DOHH2 (cell line): Measurements from ENCODE around the gene PRRG3.

Experiments used
- H3F3A ChIP-seq: fragments of 200-600 bp; sonication (generic), shearing (Covaris generic); 2 replicates; pipeline ENCODE4 v1.6.0; 2016; ENCODE audit warnings: antibody characterized with exemption, mild to moderate bottlenecking; ENCODE audit not compliant: control insufficient read depth, insufficient read depth
- H3K27ac ChIP-seq: fragments of 200-600 bp; sonication (generic); 2 replicates; pipeline ENCODE4 v1.5.1; 2014; ENCODE audit warnings: low read depth, mild to moderate bottlenecking, low read length, moderate library complexity
- H3K27me3 ChIP-seq: fragments of 200-600 bp; sonication (generic); 2 replicates; pipeline ENCODE4 v1.6.1; 2014; ENCODE audit warnings: mild to moderate bottlenecking, low read length, mixed read lengths; ENCODE audit not compliant: control insufficient read depth
- H3K36me3 ChIP-seq: fragments of 200-600 bp; sonication (generic); 2 replicates; pipeline ENCODE4 v1.6.1; 2014; ENCODE audit warnings: mild to moderate bottlenecking, low read length, moderate library complexity, mixed read lengths; ENCODE audit not compliant: control insufficient read depth
- H3K4me1 ChIP-seq: fragments of 200-600 bp; sonication (generic); 2 replicates; pipeline ENCODE4 v1.6.1; 2014; ENCODE audit warnings: mild to moderate bottlenecking, low read length, mixed read lengths; ENCODE audit not compliant: control insufficient read depth
- H3K4me2 ChIP-seq: fragments of 200-600 bp; sonication (generic); 2 replicates; pipeline ENCODE4 v1.6.0; 2014; ENCODE audit warnings: mild to moderate bottlenecking, low read length, moderate library complexity
- H3K4me3 ChIP-seq: fragments of 200-600 bp; sonication (generic); 2 replicates; pipeline ENCODE4 v1.5.1; 2014; ENCODE audit warnings: mild to moderate bottlenecking, low read length, mixed read lengths
- H3K79me2 ChIP-seq: fragments of 200-600 bp; sonication (generic); 2 replicates; pipeline ENCODE4 v1.6.1; 2014; ENCODE audit warnings: mild to moderate bottlenecking, low read length, mixed read lengths; ENCODE audit not compliant: control insufficient read depth
- H3K9me2 ChIP-seq: fragments of 200-600 bp; sonication (generic); replicated peaks from 2 replicates; pipeline ENCODE4 v1.6.1; 2014; ENCODE audit warnings: mild to moderate bottlenecking, low read length, mixed read lengths; ENCODE audit not compliant: control insufficient read depth
- H3K9me3 ChIP-seq: fragments of 200-600 bp; sonication (generic); 2 replicates; pipeline ENCODE4 v1.6.1; 2014; ENCODE audit warnings: antibody characterized with exemption, low read length, mixed read lengths; ENCODE audit not compliant: control insufficient read depth, insufficient read depth
- H4K20me1 ChIP-seq: fragments of 200-600 bp; sonication (generic); 2 replicates; pipeline ENCODE4 v1.6.0; 2014; ENCODE audit warnings: low read depth, mild to moderate bottlenecking, antibody characterized with exemption, low read length, moderate library complexity; ENCODE audit not compliant: control insufficient read depth, insufficient read depth
- CTCF ChIP-seq: fragments of 200-600 bp; sonication (generic); IDR thresholded peaks from one replicate; pipeline ENCODE4 v1.5.1; 2014; ENCODE audit warnings: antibody characterized with exemption, mild to moderate bottlenecking, low read depth, low read length; ENCODE audit not compliant: poor library complexity, severe bottlenecking
- EZH2phosphoT487 ChIP-seq: fragments of 200-600 bp; sonication (generic); IDR thresholded peaks from 2 replicates; pipeline ENCODE4 v1.6.1; 2017; ENCODE audit warnings: borderline replicate concordance, mild to moderate bottlenecking, antibody characterized with exemption, low read length, moderate library complexity, mixed read lengths

Gene PRRG3

GRCh38 chrX:151694661-151695582 lies at the start of gene PRRG3:
Gene PRRG3, plus strand, starts transcription at chrX:151695458. Its CDS starts 3,357 bp downstream, at chrX:151698815.
- H3K4me3 ChIP-seq = no peak within 1 kb of the TSS
- H3K4me2 ChIP-seq = no peak within 1 kb of the TSS
- no peaks in the 10 kb centered on the region for H3K27me3 ChIP-seq
- H3K27ac ChIP-seq = no peak within 1 kb of the TSS
- H3K9me2 ChIP-seq = no peaks in the 10 kb centered on the region
- no peaks in the 10 kb centered on the region for H3K9me3 ChIP-seq
- no peaks in the 10 kb centered on the region for H3F3A ChIP-seq
- no peaks in the 10 kb centered on the region for H3K36me3 ChIP-seq
- H3K4me1 ChIP-seq = no peaks in the 10 kb centered on the region
- no peak for TF ChIP-seq EZH2phosphoT487
- no peak for TF ChIP-seq CTCF
- no peaks in the 10 kb centered on the region for H3K79me2 ChIP-seq
- no peaks in the 10 kb centered on the region for H4K20me1 ChIP-seq

GRCh38 chrX:151675121-151675746 lies 20.0 kb upstream of the PRRG3 start:
- H3K27ac ChIP-seq = no peak overlapping the region

GRCh38 chrX:151676196-151676595 lies 19.1 kb upstream of the PRRG3 start:
- Histone ChIP-seq H4K20me1 (no peaks in the 10 kb centered on the region), H3F3A (no peaks in the 10 kb centered on the region), H3K79me2 (no peaks in the 10 kb centered on the region), H3K9me2 (no peaks in the 10 kb centered on the region), H3K4me2 (no peak overlapping the region), H3K4me3 (no peak overlapping the region), H3K4me1 (no peaks in the 10 kb centered on the region), H3K36me3 (no peaks in the 10 kb centered on the region), H3K27ac (no peak overlapping the region), H3K27me3 (no peaks in the 10 kb centered on the region), H3K9me3 (no peaks in the 10 kb centered on the region)
- TF ChIP-seq EZH2phosphoT487 (no peak), CTCF (no peak)

More at GRCh38 chrX:151675121-151675746, 20.0 kb upstream of the PRRG3 start:
- Histone ChIP-seq H4K20me1 (no peaks in the 10 kb centered on the region), H3K79me2 (no peaks in the 10 kb centered on the region), H3K36me3 (no peaks in the 10 kb centered on the region), H3F3A (no peaks in the 10 kb centered on the region), H3K9me3 (no peaks in the 10 kb centered on the region), H3K4me2 (no peak overlapping the region), H3K4me3 (no peak overlapping the region), H3K9me2 (no peaks in the 10 kb centered on the region), H3K4me1 (no peaks in the 10 kb centered on the region), H3K27me3 (no peaks in the 10 kb centered on the region)
- no peak for TF ChIP-seq CTCF
- no peak for TF ChIP-seq EZH2phosphoT487
